Ectodermal cell (in vitro differentiated cells): ENCODE results near the gene KCNQ4.

ENCODE experiments used
- H3K27ac ChIP-seq: 2 replicates; pipeline ENCODE4 v1.7.0; 2013; ENCODE audit warnings: mild to moderate bottlenecking, low read depth, low read length; ENCODE audit not compliant: insufficient read depth, poor library complexity, severe bottlenecking
- H3K27me3 ChIP-seq: 2 replicates; pipeline ENCODE4 v1.7.0; 2013; ENCODE audit warnings: mild to moderate bottlenecking, low read length; ENCODE audit not compliant: insufficient read depth, control insufficient read depth, poor library complexity, severe bottlenecking
- H3K36me3 ChIP-seq: one replicate; pipeline ENCODE4 v1.7.0; 2013; ENCODE audit warnings: low read length; ENCODE audit not compliant: control insufficient read depth, insufficient read depth
- H3K4me1 ChIP-seq: one replicate; pipeline ENCODE4 v1.7.0; 2013; ENCODE audit warnings: low read length; ENCODE audit not compliant: control insufficient read depth, insufficient read depth
- H3K4me3 ChIP-seq: 2 replicates; pipeline ENCODE4 v1.7.0; 2013; ENCODE audit warnings: low read depth, low read length, control low read depth; ENCODE audit not compliant: insufficient read depth
- H3K9me3 ChIP-seq: 2 replicates; pipeline ENCODE4 v1.7.0; 2013; ENCODE audit warnings: mild to moderate bottlenecking, low read length, moderate library complexity; ENCODE audit not compliant: control insufficient read depth
- WGBS, 2 experiments: methylation state at CpG; one replicate each; pipeline ENCODE4 v1.1.7; 2013; ENCODE audit warnings: missing lambda C conversion rate in 2 of 2; 5-methylcytosine and 5-hydroxymethylcytosine counted together

The KCNQ4 gene

GRCh38 chr1:40831001-40831732 is 47.6 kb downstream of the KCNQ4 start:
- Histone ChIP-seq H3K27me3 (no peaks in the 10 kb centered on the region), H3K4me3 (no peak overlapping the region), H3K27ac (no peak overlapping the region), H3K36me3 (no peaks in the 10 kb centered on the region), H3K9me3 (no peaks in the 10 kb centered on the region), H3K4me1 (peaks cover 10% of the 10 kb centered on the region)
- 95% methylated on average over 22 of the region's 22 CpGs for WGBS, 2 experiments

DNA sequence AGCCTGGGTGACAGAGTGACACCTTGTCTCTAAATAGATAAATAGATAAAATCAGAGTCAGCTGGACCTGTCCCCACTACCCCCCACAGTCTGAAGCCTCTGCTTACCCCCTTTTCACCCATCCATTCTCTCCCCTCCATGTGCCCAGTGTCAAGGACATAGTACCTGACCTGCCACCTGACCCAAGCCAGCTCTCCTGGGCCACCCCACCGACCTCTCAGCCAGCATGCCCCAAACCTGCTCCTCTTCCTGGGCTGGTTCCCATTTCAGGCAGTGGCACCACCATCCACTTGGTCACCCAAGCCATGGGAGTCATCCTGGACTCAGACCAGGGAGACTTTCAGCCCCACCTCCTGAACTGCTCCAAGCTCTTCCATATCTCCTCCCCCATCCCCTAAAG is 50.4 kb downstream of the KCNQ4 start:
- no peak overlapping the region for H3K27ac ChIP-seq
- H3K9me3 ChIP-seq = no peaks in the 10 kb centered on the region
- no peaks in the 10 kb centered on the region for H3K36me3 ChIP-seq
- WGBS, 2 experiments = 84 to 96% methylated on average over 1 of the region's 1 CpG
- no peak overlapping the region for H3K4me3 ChIP-seq
- no peaks in the 10 kb centered on the region for H3K27me3 ChIP-seq
- H3K4me1 ChIP-seq = peaks cover 5% of the 10 kb centered on the region

DNA sequence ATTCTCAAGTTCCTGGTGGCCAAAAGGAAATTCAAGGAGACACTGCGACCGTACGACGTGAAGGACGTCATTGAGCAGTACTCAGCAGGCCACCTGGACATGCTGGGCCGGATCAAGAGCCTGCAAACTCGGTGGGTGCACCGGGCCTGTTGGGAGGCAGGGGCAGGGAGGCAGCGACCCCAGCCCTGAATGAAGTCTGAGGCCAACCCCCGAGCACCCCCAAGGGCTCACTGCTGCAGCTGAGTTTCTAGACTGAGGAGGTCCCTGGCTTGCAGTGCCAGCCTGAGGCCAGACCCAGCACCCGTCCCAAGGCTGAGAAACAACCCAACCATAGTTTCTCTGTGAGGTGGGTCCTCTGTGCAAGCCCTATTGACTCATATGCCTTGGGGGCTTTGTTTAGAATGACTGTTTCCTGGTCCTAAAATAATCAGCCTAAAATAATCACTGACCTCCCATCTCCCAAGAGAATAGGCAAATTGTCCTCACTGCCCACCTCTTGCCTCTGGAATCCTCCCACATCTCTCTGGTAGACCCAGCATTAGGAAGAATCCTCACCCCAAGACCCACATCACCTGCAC is 51.5 kb downstream of the KCNQ4 start:
- Histone ChIP-seq H3K4me3 (no peak overlapping the region), H3K4me1 (peaks cover 8% of the 10 kb centered on the region), H3K36me3 (no peaks in the 10 kb centered on the region), H3K27me3 (no peaks in the 10 kb centered on the region), H3K27ac (no peak overlapping the region), H3K9me3 (no peaks in the 10 kb centered on the region)
- WGBS, 2 experiments = 78 to 81% methylated on average over 11 of the region's 11 CpGs

GRCh38 chr1:40836283-40836682 is 52.7 kb downstream of the KCNQ4 start:
- Histone ChIP-seq H3K9me3 (no peaks in the 10 kb centered on the region), H3K36me3 (no peaks in the 10 kb centered on the region), H3K4me3 (no peak overlapping the region), H3K27ac (no peak overlapping the region), H3K4me1 (peaks cover 8% of the 10 kb centered on the region), H3K27me3 (no peaks in the 10 kb centered on the region)
- 91% methylated on average over 4 of the region's 4 CpGs for WGBS, 2 experiments

DNA sequence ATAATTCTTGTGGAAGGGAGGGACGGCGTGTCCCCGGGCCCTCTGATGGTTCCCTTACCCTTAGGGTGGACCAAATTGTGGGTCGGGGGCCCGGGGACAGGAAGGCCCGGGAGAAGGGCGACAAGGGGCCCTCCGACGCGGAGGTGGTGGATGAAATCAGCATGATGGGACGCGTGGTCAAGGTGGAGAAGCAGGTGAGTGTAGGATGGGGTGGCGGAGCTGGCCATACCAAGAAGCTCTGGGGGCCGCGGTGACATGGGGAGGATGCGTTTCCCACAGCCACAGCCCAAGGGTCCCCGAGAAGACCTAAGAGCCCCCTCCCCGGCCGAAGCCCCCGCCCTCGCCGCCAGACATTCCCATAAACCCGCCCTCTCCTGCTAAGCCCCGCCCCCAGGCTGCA is 54.0 kb downstream of the KCNQ4 start:
- Histone ChIP-seq H3K4me3 (no peak overlapping the region), H3K36me3 (no peaks in the 10 kb centered on the region), H3K27me3 (no peaks in the 10 kb centered on the region), H3K9me3 (no peaks in the 10 kb centered on the region), H3K4me1 (peaks cover 8% of the 10 kb centered on the region), H3K27ac (no peak overlapping the region)
- 96% methylated on average over 24 of the region's 24 CpGs for WGBS, 2 experiments

GRCh38 chr1:40838045-40838979 is 54.7 kb downstream of the KCNQ4 start:
- Histone ChIP-seq H3K9me3 (no peaks in the 10 kb centered on the region), H3K27ac (no peak overlapping the region), H3K36me3 (no peaks in the 10 kb centered on the region), H3K4me1 (peaks cover 8% of the 10 kb centered on the region), H3K4me3 (no peak overlapping the region), H3K27me3 (no peaks in the 10 kb centered on the region)
- WGBS, 2 experiments = 95% methylated on average over 60 of the region's 60 CpGs

GRCh38 chr1:40838980-40839942 is 55.7 kb downstream of the KCNQ4 start:
- no peaks in the 10 kb centered on the region for H3K27me3 ChIP-seq
- whole genome bisulfite sequencing, 2 experiments = 88% methylated on average over 15 of the region's 15 CpGs
- no peaks in the 10 kb centered on the region for H3K36me3 ChIP-seq
- H3K4me1 ChIP-seq = peaks cover 8% of the 10 kb centered on the region
- H3K27ac ChIP-seq = no peak overlapping the region
- H3K4me3 ChIP-seq = no peak overlapping the region
- no peaks in the 10 kb centered on the region for H3K9me3 ChIP-seq

DNA sequence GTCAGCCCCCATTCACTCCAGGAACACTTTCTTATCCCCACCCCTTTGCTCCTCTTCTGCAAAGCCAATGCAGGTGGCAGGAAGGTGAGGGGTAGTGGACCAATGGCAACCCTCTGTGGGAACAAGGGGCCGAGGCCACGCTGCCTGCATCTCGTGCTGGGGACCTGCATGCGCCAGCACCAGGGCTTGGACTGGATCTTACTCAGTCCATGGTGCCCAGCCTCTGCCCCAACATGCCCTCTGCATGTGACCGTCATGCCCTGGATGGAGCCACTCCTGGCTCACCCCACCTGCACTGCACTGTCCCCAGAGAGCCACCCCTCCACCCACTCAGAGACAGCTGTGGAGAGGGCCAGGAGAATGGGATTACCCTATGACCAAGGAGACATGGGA is 56.4 kb downstream of the KCNQ4 start:
- no peak overlapping the region for H3K27ac ChIP-seq
- 91 to 95% methylated on average over 5 of the region's 5 CpGs for WGBS, 2 experiments
- H3K4me1 ChIP-seq = peaks cover 4% of the 10 kb centered on the region
- H3K9me3 ChIP-seq = no peaks in the 10 kb centered on the region
- H3K4me3 ChIP-seq = no peak overlapping the region
- H3K36me3 ChIP-seq = no peaks in the 10 kb centered on the region
- no peaks in the 10 kb centered on the region for H3K27me3 ChIP-seq

- no peak overlapping the region for H3K27ac ChIP-seq
- 85 to 88% methylated on average over 5 to 6 of the region's 6 CpGs for WGBS, 2 experiments
- H3K36me3 ChIP-seq = no peaks in the 10 kb centered on the region
- no peaks in the 10 kb centered on the region for H3K9me3 ChIP-seq
- no peaks in the 10 kb centered on the region for H3K27me3 ChIP-seq
- H3K4me3 ChIP-seq = no peak overlapping the region
- H3K4me1 ChIP-seq = peaks cover 2% of the 10 kb centered on the region
Measured at GRCh38 chr1:40840526-40841323, 57.1 kb downstream of the KCNQ4 start.
